CD4-positive, alpha-beta T cell treated with Interleukin-15 for 1 hour (primary cell): ENCODE measurements around the gene ZFPM1.

Experiments
- DNase-seq: peaks from one replicate; pipeline ENCODE4 v3.0.0-alpha.2; 2020

Gene ZFPM1

GRCh38 chr16:88532434-88533241 is 79.6 kb downstream of the ZFPM1 start:
- no peak for DNase-seq

DNA sequence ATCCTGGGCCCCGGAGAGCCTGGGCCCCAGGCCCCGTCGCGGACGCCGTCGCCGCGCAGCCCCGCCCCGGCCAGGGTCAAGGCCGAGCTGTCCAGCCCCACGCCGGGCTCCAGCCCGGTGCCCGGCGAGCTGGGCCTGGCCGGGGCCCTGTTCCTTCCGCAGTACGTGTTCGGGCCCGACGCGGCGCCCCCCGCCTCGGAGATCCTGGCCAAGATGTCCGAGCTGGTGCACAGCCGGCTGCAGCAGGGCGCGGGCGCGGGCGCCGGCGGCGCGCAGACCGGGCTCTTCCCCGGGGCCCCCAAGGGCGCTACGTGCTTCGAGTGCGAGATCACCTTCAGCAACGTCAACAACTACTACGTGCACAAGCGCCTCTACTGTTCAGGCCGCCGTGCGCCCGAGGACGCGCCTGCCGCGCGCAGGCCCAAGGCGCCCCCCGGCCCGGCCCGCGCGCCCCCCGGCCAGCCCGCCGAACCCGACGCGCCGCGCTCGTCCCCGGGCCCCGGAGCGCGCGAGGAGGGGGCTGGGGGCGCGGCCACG is 80.4 kb downstream of the ZFPM1 start:
- no peak for DNase-seq

GRCh38 chr16:88533932-88534637 is 81.0 kb downstream of the ZFPM1 start:
- peak; percentile 84 for DNase-seq

- DNase-seq, result peak; percentile 31
Measured at GRCh38 chr16:88534638-88535190, 81.6 kb downstream of the ZFPM1 start.

DNA sequence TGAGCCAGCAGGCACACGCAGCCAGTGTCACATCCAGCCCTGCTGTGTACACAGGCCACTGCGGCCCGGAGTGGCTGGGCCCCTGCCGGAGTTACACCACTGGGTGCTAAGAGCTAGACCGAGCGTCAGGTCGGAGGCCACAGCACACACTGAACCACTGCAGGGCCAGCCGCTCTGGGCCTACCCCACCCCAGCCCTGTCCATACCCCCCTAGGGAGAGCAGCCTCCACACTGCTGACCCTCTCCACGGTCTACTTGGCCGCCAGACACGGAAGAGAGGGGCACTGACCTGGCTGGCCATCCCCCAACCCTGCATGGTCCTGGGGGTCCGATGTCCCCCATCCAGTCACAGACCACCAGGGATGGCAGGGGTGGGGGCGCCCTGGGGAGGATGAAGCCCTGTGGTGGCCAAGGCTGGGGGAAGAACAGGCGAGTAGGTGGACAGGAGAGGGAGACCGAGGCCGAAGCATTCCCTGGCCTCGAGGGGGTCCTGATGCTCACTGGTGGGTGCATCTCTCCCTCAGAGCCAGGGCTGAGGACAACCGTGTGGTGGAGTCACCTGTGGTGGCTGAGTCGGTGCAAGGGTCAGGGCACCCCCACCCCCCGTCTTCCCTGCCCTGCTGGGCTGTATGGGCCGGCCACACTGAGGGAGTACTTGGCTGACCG is 82.2 kb downstream of the ZFPM1 start:
- no peak for DNase-seq

- DNase-seq, result no peak
Measured at GRCh38 chr16:88535857-88536222, 82.8 kb downstream of the ZFPM1 start.

- no peak for DNase-seq
Measured at GRCh38 chr16:88536510-88536909, 83.4 kb downstream of the ZFPM1 start.

DNA sequence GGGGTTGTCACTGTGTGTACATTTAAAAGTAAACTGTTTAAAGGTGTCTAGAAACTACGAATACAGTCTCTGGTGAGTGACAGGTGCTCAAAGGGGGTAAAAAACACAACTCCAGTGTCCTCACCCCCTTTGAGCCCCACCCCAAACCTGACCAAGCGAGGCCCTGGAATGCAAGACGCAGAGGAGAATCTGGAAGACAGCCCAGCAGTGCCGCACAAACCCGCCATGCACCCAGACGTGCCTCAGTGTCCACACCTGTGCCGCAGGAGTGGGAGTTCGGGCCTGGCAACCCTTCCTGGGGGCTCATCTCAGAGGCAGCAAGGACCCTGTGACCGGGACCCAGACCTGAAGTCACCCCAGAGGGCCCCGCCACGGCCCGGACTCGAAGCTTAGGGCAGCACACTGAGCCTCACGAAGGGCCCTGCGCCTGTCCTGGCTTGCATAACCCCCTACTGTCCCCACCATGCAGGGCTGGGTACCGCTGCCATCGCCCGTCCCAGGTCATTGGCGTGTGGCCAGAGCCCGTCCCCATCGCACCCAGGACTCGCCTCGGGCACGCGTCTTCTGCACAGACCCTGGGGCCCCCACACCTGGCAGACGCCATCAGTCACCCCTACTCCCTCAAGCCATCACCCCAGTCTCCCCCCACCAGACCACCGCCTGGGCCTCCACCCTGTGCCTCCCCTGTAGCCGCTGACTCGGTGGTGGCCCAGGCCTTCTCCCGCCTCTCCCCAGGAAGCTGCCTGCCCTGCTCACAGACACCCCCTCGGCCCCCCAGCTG is 84.1 kb downstream of the ZFPM1 start:
- DNase-seq, result no peak

DNA sequence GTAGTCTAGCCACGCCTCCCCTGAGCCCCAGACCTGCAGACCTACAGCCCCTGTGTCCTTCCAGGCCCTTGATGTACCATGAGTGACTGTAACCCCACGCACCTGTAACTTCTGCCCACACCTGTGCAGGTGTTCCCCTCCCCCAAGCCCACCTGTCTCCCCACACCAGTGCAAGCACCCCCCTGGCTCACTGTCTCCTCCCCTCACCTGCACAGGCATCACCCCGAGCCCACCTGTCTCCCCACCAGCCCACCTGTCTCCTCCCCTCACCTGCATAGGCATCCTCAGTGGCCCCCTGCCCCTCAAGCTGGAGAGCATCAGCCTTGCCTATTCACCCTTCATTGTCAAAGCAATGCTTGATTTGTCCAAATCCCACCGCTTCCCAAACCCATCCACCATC is 84.8 kb downstream of the ZFPM1 start:
- DNase-seq, result no peak

DNA sequence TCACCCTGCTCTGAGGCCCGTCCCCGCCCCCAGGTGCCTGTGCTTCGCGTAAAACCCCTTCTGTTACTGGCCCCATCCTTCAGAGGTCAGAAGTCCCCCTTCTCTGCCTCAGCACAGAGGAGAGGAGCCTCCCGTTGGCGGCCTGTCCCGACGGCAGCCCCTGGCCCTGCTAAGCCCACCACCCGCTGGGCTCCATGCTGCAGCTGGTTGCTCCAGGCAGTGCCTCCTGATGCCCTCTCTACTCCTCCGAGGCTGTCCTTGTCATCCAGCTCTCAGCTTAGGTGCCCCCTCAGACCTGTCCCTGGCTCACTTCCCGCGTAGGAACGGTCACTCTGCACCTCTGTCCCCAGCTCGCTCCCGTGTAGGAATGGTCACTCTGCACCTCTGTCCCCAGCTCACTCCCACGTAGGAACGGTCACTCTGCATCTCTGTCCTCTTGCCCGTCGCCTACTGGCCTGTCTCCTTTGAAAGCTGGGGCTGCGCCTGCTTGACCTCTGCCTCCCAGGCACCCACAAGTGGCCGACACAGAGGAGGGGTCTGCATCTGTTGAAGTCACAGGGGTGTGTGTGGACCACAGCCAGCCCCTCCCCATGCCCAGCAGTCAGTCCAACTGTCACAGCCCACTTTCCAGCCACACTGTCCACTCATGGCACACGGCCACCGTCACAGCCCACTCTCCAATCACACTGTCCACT is 85.4 kb downstream of the ZFPM1 start:
- no peak for DNase-seq

DNA sequence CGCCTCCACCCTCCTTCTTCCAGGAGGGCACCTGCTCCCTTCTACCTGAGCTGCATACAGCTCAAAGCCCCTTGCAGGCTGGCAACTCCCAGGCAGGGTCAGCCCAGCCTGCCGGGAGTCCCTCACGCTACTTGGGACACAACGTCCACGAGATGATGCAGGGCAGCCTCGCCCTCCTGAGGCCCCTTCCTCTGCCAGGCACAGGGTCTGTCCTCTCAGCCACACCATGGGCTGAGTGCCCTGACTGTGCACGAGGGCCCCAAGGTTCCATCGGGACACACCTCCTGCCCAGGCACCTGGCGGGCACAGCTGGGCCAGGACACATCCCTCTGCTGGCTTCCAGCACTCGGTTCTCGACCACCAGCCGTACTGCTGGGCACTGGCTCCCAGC is 86.2 kb downstream of the ZFPM1 start:
- DNase-seq, result no peak

DNA sequence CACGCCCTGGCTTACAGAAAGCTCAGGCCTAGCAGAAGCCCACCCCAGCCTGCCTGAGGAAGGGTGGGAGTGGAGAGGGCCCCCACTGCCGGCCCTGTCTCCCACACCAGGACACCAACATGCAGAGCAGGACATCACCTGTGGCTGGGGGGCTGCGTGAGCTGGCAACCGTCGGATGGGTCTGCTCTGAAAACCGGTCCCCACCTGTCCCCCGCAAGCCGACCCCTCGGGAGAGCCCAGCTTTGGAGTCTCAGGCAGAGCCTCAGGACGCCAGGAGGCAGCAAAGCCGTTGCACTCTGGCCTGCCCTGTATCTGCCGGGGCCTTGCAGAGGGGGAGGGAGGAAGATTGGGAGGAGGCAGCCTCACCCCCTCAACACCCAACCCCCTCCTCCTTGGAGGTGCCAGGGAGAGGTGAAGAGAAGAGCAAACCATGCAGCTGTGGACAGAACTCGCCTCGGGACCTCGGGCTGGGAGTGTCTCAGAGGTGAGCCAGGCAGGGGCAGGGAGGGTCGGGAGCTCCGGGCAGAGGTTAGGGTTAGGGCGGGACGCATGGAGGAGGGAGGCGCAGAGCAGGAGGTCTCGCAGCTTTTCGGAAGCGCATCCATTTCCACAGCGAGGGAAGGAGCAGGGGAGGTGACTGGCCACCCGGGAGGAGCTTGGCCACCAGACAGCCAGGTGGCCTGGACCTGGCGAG is 86.7 kb downstream of the ZFPM1 start:
- no peak for DNase-seq

- DNase-seq, result no peak
Measured at GRCh38 chr16:88540346-88540977, 87.4 kb downstream of the ZFPM1 start.

GRCh38 chr16:88541831-88542616 is 88.9 kb downstream of the ZFPM1 start:
- no peak for DNase-seq

DNA sequence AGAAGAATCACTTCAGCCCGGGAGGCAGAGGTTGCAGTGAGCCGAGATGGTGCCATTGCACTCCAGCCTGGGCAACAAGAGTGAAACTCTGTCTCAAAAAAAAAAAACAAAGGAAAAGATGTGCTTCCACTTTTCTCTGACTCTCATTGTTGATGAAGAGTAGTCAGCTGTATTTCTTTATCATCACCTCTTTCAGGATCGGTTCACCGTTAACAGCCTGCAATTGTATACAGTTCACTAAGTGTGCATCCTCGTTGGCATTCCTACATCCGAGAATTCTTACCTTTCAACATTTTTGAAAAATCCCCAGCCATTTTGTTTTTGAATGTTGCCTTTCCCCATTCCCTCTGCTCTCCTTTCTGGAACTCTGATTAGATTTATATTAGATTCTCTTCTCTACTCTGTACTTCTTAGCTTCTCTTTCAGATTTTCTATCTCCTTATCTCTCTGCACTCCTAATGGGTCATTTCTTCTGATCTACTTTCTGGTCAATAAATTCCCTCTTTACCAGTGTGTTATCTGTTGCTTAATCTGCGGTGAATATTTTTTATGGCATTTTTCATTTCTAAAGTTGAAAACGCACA is 90.2 kb downstream of the ZFPM1 start:
- DNase-seq, result no peak

DNA sequence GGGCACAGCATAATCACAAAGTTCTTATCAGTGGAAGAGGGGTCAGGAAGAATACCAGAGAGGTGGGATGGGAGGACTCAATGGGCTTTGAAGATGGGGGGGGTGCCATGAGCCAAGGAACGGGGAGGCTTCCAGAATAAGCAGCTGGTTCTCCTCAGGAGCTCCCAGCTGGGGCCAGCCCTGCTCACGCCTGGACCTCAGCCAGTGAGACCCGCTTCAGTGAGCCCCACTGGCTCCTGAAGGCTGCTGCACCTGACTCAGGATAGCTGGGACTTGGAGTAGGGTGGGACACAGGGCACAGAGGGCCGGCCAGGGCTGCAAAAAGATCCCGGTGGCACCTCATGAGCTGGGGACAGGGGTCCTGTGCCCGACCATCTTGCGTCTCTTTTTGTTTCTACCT is 92.7 kb downstream of the ZFPM1 start:
- DNase-seq, result no peak

GRCh38 chr16:88548131-88548874 is 95.2 kb downstream of the ZFPM1 start:
- no peak for DNase-seq

GRCh38 chr16:88548985-88549384 is 95.9 kb downstream of the ZFPM1 start:
- DNase-seq, result no peak
